NCI-H2227 treated with DMSO at 0.1 percent for 48 hours (cell line): ENCODE measurements around the gene PEPD.

Source experiments
- DNase-seq: peaks from one replicate; lab custom pipeline; 2025; lab: John Stamatoyannopoulos, UW

PEPD gene

DNA sequence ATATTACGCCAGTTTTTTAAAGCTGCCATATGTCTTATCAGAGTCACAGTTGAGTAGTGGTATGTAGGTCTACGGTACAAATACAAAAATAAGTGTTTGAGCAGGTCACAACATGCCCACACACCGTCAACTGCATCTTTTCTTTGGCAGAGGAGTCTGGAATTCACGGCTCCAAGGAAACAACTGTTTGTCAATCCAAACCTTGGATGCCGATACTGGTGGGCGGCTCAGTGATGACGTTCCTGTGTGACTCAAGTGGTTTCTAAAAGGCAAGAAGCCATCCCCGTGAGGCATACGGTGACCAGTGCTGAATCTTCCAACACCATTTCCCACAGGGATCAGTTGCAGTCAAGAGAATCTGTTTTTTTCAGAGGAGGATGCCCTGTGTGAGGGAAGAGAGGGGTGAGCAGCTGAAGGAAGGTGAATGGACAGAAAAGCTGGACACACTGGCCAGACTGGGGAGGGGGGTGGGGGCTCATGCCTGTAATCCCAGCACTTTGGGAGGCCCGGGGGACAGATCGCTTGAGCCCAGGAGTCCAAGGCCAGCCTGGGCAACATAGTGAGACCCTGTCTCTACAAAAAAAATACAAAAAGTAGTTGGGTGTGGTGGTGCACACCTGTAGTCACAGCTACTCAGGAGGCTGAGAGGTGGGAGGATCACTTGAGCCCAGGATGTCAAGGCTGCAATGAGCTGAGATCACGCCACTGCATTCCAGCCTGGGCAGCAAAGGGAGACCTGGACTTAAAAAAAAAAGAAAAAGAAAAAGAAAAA is 170.9 kb downstream of the PEPD start:
- no peak for DNase-seq

DNA sequence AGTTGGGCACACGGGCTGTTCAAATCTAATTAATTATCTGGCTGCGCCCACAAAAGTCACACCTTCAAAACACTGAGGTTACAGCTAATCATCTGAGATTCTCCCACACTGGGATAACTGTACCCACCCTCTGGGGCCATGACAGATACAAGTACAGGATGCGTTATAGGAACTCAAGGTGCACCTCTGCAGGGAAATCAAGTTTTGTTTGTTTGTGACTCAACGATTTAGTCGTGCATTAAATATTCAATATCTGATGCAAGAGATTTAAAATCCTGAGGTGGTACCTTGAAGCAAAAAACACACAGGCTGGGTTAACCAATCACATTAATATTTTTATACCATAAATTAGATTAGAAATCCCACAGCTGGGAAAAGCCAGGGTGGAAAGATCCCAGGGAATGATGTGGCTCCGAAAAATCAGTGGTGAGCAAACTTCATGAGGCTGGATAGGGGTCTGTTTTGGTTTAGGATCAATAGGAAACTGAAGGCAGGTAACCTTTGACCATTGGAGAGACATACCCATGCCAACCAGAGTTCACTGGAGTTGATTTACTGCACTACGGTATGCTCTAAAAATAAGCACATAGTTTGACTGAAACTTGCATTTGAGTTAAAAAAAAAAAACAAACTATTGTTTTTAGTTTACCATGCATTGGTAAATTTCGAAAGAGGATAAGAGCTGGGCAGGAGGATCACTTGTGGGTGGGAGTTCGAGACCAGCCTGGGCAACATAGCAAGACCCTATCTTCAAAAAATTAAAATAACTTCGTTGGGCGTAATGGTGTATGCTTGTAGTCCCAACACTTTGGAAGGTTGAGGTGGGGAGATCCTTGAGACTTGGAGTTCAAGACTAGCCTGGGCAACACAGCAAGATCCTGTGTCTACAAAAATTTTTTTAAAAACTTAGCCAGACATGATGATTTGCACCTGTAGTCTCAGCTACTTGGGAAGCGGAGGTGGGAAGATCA is 172.0 kb downstream of the PEPD start:
- no peak for DNase-seq

DNA sequence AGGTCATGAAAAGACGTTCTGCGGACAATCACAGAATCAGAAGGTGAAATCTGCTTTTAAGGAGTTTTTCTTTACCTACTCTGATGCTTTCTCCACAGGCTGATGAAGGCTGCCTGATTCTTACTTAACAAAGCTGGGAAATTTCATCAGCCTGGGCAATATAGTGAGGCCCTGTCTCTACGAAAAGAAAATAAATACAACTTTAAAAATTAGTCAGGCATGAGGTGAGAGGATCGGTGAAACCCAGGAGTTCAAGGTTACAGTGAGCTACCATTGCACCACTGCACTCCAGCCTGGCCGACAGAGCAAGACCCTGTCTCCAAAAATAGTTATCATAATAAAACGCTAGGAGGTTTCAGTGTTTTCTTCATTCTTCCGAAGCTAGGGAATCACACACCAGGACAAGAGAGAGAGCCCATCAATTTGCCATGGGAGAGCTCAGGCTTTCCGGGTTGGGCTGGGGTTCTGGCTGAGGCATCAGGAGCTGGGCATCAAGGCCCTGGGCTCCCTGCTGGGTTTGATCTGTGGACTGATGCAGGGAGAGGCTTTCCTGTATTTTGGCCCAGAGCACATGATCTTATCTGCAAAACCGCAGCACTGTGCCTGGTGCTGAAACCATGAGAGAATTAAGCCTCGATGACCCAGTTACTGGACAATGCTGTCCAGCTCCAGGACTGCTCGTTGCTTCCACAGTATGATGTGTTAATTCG is 173.1 kb downstream of the PEPD start:
- no peak for DNase-seq

DNA sequence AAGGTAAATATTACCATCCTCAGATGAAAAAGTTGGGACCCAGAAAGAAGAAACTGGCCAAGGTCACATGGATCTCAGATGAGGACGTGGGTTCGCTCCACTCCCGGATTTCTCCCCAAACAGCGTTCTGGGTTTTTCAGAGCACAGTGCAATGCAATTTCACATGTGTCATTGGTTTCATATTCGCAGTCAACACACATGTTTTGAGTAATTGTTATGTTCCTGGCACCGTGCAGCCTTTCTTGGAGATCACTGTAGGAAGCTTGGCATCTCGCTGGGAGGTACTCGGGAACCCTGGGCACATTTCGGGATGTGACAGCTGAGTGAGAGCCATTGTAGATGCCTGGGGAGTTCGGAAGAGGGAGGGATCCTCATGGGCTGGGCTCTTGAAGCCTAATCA is 174.3 kb downstream of the PEPD start:
- no peak for DNase-seq

DNA sequence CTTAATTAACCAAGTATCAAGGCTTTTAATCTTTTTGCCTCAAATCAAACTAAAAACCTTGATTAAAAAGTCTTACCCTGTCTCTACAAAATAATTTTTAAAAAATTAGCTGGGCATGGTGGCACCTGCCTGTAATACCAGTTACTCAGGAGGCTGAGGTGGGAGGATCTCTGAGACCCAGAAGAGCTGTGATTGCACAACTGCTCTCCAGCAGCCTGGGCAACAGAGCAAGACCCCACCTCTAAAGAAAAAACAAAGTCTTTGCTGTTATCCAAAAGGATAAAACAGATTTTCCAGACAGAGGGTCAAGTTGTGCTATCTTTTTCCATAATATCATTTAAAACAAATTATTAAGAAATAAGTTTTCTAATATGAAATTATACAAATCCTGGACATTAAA is 174.9 kb downstream of the PEPD start:
- DNase-seq = no peak

DNA sequence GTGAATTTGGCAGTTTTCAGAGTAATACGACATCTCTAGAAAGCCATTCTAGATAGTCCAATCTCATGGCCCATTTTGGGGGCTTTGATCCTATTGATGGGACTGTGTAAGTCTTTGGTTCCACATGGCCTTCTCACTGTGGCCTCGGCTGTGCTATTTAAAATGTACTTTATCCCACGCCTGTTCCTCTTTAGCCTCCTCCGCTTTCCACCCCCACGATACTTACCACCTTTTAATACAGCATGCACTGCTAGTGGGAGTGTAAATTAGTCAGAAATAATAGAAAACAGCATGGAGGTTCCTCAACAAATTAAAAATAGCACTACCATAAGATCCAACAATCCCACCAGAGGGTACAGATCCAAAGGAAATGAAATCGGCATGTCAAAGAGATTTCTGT is 176.4 kb downstream of the PEPD start:
- no peak for DNase-seq

DNA sequence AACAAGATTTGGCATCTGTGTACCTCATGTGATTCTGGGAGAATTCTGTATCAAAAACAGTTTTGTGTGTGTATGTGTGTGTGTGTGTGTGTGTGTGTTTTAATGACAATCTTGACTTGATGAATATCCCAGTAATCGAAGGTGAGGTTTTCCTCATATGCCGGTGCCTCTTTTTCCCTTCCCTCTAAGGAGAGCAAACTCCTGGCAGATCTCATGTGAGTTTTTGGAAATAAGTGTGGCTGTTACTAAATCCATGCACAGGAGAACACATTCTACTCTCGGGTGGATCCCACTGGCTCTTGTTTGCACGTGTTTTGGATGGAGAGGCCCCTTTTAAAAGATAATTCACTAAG is 177.0 kb downstream of the PEPD start:
- DNase-seq = no peak

DNA sequence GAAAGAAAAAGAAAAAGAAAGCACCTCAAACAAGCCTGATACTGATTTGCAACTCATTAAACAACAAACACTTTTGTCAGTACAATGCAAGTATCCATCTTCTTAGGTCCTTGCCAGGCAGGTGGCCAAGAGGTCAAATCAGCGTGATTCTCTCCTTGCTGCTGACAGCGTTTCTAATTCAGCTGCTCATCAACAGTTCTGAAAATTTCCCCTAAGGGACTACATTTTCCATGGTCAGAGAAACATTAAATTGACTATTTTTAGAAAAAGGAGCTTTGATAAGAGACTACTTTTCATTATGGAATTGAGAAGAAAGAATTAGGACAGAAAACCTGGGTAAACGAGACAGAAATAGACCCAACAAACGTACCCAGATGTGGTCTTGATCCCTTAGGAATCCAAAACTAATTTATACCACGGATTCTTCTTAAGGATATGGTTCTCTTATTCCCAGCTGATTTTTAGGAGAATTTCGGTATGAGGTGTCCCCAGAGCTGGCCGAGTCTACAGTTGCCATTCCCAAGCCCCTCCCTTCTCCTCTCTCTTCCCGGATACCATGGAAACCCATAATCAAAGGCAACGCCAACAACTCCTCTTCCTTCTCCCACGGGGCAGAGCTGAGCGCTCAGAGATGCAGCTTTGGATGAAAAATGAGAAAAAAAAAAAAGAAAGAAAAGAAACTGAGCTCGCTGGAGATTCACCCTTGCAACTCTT is 177.6 kb downstream of the PEPD start:
- DNase-seq = peak; percentile 82

DNA sequence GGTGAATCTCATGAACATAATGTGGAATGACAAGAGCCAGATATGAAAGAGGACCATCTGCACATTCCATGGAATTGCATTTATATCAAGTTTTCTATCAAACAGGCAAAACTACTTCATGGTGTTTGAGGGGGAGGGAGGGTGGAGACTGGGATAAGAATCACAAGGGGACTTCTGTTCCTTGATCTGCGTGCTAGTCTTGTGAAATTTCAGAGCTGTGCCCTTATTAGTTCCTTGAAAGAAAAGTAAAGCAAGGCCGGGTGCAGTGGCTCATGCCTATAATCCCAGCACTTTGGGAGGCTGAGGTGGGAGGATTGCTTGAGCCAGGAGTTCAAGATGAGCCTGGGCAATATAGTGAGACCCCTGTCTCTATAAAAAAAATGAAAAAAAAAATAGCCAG is 178.3 kb downstream of the PEPD start:
- no peak for DNase-seq

DNA sequence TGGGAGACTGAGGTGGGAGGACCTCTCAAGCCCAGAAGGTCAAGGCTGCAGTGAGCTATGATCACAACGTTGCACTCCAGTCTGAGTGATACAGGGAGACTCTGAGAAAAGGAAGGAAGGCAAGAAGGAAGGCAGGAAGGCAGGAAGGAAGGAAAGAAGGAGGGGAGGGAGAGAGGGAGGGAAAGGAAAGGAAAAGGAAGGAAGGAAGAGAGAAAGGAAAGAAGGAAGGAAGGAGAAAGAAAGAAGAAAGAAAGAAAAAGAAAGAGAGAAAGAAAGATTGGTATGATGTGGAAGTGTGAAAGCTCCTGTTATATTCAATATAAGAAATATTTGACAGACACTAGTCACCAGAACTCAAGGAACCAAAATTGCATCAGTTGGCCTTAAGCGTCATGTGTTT is 180.6 kb downstream of the PEPD start:
- no peak for DNase-seq

DNA sequence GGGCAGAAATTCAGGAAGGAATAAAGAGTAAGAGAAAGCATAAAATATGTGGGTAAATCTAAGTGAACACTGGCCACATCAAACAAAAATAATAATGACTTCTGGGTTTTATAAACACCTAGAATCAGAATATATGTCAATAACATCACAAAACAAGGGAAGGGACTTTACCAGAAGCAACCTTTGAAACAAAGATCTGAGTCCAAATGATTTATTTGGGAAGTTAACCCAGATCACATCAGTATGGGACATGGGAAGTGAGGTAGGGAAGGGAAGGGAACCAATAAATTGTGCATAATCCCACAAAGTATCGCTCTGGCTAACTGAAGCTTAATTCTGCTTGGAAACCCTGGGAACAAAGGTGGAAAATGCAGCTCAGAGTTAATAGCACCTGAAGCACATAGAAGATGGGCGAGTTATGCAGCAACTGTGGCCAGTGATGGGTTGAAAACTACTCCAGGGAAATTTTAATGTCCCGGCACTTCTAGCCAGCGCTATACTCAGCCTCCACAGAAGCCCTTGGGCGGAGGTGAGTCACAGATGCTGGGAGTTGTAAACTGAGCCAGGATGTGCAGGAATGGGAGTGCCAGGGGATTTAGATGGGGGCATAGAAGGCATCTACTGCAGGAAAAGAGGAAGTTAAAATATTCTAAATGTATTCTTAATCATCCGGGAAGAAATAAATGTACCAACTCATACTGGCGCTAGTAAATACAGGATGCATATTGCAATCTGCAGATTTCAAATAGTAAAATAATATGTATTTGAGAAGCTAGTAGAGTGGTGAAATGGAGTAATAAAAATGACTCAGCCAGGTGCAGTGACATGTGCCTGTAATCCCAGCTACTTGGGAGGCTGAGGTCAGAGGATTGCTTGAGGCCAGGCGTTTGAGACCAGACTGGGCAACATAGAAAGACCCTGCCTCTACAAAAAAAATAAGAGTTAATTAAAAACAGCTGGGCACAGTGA is 182.3 kb downstream of the PEPD start:
- no peak for DNase-seq
